Thoracic aorta endothelial cell (primary cell): ENCODE data around the gene RASL11A. TPM values are rescaled to one million over a fixed set of nuclear protein-coding genes. Genes with fewer than 3 reads are reported as not detected.

Experiments
- small RNA-seq: library from RNA; depleted of rRNA; stranded (forward); fragments of <200 nt; gene quantifications from one replicate; pipeline ENCODE3, GENCODE V24; 2012
- total RNA-seq: library from RNA; depleted of rRNA; stranded (reverse); fragments of >200 nt; gene quantifications from 2 replicates; pipeline ENCODE4 v1.2.3, GENCODE V29; 2012

RASL11A gene, protein sequence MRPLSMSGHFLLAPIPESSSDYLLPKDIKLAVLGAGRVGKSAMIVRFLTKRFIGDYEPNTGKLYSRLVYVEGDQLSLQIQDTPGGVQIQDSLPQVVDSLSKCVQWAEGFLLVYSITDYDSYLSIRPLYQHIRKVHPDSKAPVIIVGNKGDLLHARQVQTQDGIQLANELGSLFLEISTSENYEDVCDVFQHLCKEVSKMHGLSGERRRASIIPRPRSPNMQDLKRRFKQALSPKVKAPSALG
- total RNA-seq: 1.5 and 2.2 TPM in 2 replicates

DNA sequence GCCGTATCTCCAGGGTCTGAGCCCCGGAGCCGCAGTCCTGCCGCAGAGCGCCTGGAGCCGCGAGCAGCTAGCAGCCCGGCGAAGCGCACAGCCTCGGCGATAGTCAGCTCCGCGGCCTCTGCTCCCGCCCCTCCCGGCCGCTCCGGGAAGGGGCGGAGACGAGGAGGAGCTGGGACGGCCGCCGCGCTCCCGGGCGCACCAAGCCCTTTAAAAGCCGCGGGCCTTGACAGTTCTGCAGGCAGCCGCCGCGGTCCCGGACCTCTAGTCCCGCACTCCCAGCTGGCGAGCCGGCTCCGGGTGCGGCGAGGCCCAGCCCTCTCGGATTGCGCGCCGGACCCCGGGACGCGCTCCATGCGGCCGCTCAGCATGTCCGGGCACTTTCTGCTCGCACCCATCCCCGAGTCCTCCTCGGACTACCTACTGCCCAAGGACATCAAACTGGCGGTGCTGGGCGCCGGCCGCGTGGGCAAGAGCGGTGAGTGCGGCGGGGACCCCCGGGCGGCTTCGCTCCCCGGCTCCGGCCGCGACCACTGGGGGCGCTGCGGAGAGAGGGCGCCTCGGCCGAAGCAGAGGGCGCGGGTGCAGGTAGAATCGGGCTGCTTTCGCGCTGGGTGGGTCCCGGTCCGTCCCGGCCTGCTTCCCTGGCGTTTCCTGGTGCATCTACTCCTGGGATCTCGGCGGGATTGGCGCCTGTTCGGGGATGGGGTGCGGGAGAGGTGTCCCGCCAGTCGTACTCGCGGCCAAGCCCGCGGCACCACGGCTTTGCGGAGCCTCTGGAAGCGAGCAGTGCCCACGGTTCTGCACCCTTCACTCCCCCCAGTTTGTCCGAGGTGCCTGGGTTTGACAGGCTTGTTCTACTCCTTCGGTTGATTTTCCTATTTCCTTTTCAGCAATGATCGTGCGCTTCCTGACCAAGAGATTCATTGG is at the start of gene RASL11A:
RASL11A (plus strand) TSS at position 237 of the 927 bp plus-strand sequence; CDS start at position 352, 115 bp downstream.

DNA sequence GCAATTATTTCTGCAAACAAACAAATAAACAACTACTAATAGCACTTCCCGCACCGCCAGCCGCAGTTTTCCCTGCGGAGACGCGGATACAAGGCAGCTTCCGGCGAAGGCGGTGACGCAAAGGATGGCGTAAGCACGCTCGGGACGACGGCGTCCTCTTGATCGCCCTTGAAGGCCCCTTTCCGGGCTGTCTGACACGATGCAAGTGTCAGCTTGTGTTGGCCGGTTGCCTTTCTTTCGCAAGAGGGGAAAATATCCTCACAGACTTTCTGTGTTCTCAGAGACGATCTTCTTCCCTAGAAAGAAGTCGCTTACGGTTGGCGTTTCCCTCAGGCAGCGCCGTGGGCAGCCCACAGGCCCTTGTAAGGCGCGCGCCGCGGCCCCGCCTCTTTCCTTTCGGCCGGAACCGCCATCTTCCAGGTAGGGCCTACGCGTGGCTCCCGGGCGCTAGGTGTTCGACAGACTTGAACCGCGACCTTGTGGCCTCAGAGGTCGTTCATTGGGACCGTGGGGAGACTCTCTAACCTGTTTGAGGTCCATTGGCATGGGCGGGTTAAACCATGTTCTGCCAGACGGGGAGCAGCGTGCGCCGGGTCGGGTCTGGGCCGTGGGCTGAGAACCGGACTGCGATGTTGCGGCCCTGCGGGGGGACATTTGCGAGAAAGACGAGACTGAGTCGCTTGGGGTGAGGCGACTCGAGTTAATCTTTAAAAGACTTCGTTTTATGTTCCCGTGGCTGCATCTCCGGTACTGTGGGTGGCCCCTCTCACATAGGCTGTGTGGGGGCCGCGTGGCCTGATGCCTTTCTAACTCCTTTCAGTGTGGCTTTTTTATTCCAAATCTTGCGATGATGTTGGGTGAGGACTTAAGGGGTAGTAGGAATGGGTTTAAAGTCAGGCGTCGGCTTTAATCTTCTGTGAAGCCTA is 19.2 kb upstream of the RASL11A start, which contains the start of gene RPL21:
RPL21 (plus strand) TSS at position 393 of the 926 bp plus-strand sequence. CDS start 2,219 bp downstream, outside the sequence.

Small RNAs within 50 kb of the gene (small RNA-seq; reads per million reads assigned to genes)
- not detected for gene SNORA27
- not detected for gene SNORD102

Other genes with a start within 250 kb of the RASL11A start
- gene USP12, start 99.0 kb upstream of the RASL11A start, total RNA-seq: 61.3 and 64.8 TPM in 2 replicates
- 850 and 902 TPM in 2 replicates for gene RPL21, start 19.3 kb upstream of the RASL11A start, total RNA-seq
- 109 and 116 TPM in 2 replicates for gene GTF3A, start 153.8 kb downstream of the RASL11A start, total RNA-seq
- gene MTIF3, start 179.7 kb downstream of the RASL11A start, total RNA-seq: 49.2 and 50.8 TPM in 2 replicates